Suprapubic skin (tissue), 4 donors: ENCODE results near the gene SETDB2.

Source experiments
- CTCF ChIP-seq, 2 donors: fragments of 200-600 bp in 1 of 2; fragments of 450-650 bp in 1 of 2; sonication (generic) in 1 of 2; IDR thresholded peaks; one replicate each; pipeline ENCODE4 v1.5.1; 2016 to 2019; ENCODE audit warnings: antibody characterized with exemption in 2 of 2, mild to moderate bottlenecking in 1 of 2, moderate library complexity in 1 of 2
- EP300 ChIP-seq: sonication (generic); formaldehyde crosslinking; IDR thresholded peaks from one replicate; pipeline ENCODE4 v1.6.1; 2017; ENCODE audit warnings: antibody characterized with exemption
- POLR2AphosphoS5 ChIP-seq, 3 donors: sonication (generic); formaldehyde crosslinking; IDR thresholded peaks; one replicate each; pipeline ENCODE4 v1.6.1; 2017; ENCODE audit warnings: antibody characterized with exemption in 3 of 3

- TF ChIP-seq CTCF (IDR thresholded peaks at IDR 0.05) (no peak), EP300 (no peak), POLR2AphosphoS5 (IDR thresholded peaks at IDR 0.05) (no peak)
These were observed 59.9 kb downstream of the SETDB2 start for GRCh38 chr13:49503951-49504350.
